ENCODE results near the gene PCDH17. TPM values are rescaled to one million over a fixed set of nuclear protein-coding genes. Genes with fewer than 3 reads are reported as not detected.

PCDH17 gene
- total RNA-seq, 1 donor from 2014 or later, result 14.6 TPM

- Mint-ChIP-seq H3K9me3 (no peaks in the 10 kb centered on the region), H3K27ac (ENCODE audit: unreplicated experiment) (no peak overlapping the region), H3K27me3 (ENCODE audit: low read depth) (no peaks in the 10 kb centered on the region), H3K4me1 (peaks cover 7% of the 10 kb centered on the region), H3K4me3 (no peak overlapping the region), H3K36me3 (ENCODE audit: low read depth) (no peaks in the 10 kb centered on the region)
- TF ChIP-seq, protein P1, sequence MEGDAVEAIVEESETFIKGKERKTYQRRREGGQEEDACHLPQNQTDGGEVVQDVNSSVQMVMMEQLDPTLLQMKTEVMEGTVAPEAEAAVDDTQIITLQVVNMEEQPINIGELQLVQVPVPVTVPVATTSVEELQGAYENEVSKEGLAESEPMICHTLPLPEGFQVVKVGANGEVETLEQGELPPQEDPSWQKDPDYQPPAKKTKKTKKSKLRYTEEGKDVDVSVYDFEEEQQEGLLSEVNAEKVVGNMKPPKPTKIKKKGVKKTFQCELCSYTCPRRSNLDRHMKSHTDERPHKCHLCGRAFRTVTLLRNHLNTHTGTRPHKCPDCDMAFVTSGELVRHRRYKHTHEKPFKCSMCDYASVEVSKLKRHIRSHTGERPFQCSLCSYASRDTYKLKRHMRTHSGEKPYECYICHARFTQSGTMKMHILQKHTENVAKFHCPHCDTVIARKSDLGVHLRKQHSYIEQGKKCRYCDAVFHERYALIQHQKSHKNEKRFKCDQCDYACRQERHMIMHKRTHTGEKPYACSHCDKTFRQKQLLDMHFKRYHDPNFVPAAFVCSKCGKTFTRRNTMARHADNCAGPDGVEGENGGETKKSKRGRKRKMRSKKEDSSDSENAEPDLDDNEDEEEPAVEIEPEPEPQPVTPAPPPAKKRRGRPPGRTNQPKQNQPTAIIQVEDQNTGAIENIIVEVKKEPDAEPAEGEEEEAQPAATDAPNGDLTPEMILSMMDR (conservative IDR thresholded peaks at IDR 0.05), result no peak
- DNase-seq (ENCODE audit: low read depth, low spot score), result no peak
Observed at GRCh38 chr13:57653229-57653989, 21.9 kb downstream of the PCDH17 start.

DNA sequence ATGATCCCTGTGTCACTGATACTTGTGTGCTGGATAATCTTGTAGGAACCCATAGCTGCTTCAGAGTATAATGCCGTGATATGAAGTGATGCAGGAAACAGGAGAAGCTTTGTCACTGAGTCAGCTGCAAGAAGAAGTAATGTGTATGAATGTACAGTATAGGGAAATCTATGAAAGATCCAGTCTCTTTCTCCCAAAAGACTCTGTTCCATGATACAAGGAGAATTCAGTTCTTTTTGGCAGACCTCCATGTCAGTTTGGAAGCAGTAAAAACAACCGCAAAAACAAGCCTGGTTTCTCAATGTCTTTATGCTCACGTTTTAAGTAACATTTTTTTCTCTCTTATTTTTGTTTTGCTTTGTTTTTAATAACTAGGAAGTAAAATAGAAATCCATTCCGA is 33.9 kb downstream of the PCDH17 start:
- no peaks in the 10 kb centered on the region for H3K9me3 Mint-ChIP-seq
- TF ChIP-seq, protein P1 (conservative IDR thresholded peaks at IDR 0.05), result no peak
- DNase-seq (ENCODE audit: low read depth, low spot score), result no peak
- H3K36me3 Mint-ChIP-seq (ENCODE audit: low read depth), result peaks cover 5% of the 10 kb centered on the region
- peaks cover 6% of the 10 kb centered on the region for H3K4me1 Mint-ChIP-seq
- no peak overlapping the region for H3K27ac Mint-ChIP-seq (ENCODE audit: unreplicated experiment)
- H3K4me3 Mint-ChIP-seq, result no peak overlapping the region
- H3K27me3 Mint-ChIP-seq (ENCODE audit: low read depth), result no peaks in the 10 kb centered on the region

DNA sequence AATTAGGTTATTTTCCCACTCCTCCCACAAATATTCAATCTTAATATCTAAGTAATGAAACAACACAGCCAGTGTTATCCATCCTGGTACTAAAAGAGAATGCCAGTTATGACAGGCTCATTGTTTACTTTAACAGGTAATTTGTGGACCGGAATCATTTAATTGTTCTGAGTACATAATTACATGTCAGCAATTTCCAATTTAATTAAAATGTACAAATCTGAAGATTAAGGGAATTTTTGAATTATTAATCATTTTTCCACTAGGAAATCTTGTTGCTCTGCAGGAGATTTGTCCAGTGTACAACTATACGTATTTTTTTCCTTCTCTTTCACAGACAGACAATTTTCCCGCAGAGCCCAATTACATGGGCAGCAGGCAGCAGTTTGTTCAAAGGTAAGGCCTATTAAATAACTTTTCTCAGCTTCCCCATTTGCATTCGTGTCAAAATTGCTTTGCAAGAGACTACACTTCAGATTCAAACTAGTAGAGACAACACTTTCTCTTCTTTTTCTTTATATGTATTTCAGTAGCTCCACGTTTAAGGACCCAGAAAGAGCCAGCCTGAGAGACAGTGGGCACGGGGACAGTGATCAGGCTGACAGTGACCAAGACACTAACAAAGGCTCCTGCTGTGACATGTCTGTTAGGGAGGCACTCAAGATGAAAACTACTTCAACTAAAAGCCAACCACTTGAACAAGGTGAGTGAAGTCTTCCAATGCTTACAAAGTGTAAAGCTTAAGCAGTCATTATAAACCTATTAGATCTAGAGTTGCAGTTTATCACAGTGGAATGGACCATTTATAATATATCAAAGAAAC is 34.8 kb downstream of the PCDH17 start:
- peaks cover 3% of the 10 kb centered on the region for H3K36me3 Mint-ChIP-seq (ENCODE audit: low read depth)
- H3K4me3 Mint-ChIP-seq, result no peak overlapping the region
- TF ChIP-seq, protein P1 (conservative IDR thresholded peaks at IDR 0.05), result no peak
- H3K27me3 Mint-ChIP-seq (ENCODE audit: low read depth), result no peaks in the 10 kb centered on the region
- no peak for DNase-seq (ENCODE audit: low read depth, low spot score)
- H3K4me1 Mint-ChIP-seq, result peaks cover 6% of the 10 kb centered on the region
- no peak overlapping the region for H3K27ac Mint-ChIP-seq (ENCODE audit: unreplicated experiment)
- no peaks in the 10 kb centered on the region for H3K9me3 Mint-ChIP-seq

GRCh38 chr13:57672168-57672567 is 40.6 kb downstream of the PCDH17 start:
- Mint-ChIP-seq H3K4me3 (no peak overlapping the region), H3K27me3 (ENCODE audit: low read depth) (no peaks in the 10 kb centered on the region), H3K9me3 (no peaks in the 10 kb centered on the region), H3K36me3 (ENCODE audit: low read depth) (peaks cover 4% of the 10 kb centered on the region), H3K4me1 (no peaks in the 10 kb centered on the region), H3K27ac (ENCODE audit: unreplicated experiment) (no peak overlapping the region)
- TF ChIP-seq, protein P1 (conservative IDR thresholded peaks at IDR 0.05), result no peak
- DNase-seq (ENCODE audit: low read depth, low spot score), result no peak

GRCh38 chr13:57673197-57673596 is 41.7 kb downstream of the PCDH17 start:
- no peak overlapping the region for H3K4me3 Mint-ChIP-seq
- H3K9me3 Mint-ChIP-seq, result no peaks in the 10 kb centered on the region
- H3K27me3 Mint-ChIP-seq (ENCODE audit: low read depth), result no peaks in the 10 kb centered on the region
- no peaks in the 10 kb centered on the region for H3K4me1 Mint-ChIP-seq
- TF ChIP-seq, protein P1 (conservative IDR thresholded peaks at IDR 0.05), result no peak
- no peak overlapping the region for H3K27ac Mint-ChIP-seq (ENCODE audit: unreplicated experiment)
- peaks cover 4% of the 10 kb centered on the region for H3K36me3 Mint-ChIP-seq (ENCODE audit: low read depth)
- no peak for DNase-seq (ENCODE audit: low read depth, low spot score)

All from neural crest cell (in vitro differentiated cells).